Prostate gland (tissue), 2 donors: Measurements from ENCODE around the gene ENO2.

Experiments
- POLR2AphosphoS5 ChIP-seq: sonication (generic); formaldehyde crosslinking; IDR thresholded peaks from one replicate; pipeline ENCODE4 v1.6.1; 2017; ENCODE audit warnings: antibody characterized with exemption
- TF ChIP-seq, protein P1 (sequence below), 4 experiments: fragments of 200-600 bp in 2 of 4; fragments of 450-650 bp in 2 of 4; sonication (generic) in 2 of 4; IDR thresholded peaks; 1 replicate in 3 of 4; 2 replicates in 1 of 4; pipeline ENCODE4 v1.5.1; 2016 to 2019; ENCODE audit warnings: antibody characterized with exemption in 4 of 4, mild to moderate bottlenecking in 2 of 4, moderate library complexity in 2 of 4

DNA sequence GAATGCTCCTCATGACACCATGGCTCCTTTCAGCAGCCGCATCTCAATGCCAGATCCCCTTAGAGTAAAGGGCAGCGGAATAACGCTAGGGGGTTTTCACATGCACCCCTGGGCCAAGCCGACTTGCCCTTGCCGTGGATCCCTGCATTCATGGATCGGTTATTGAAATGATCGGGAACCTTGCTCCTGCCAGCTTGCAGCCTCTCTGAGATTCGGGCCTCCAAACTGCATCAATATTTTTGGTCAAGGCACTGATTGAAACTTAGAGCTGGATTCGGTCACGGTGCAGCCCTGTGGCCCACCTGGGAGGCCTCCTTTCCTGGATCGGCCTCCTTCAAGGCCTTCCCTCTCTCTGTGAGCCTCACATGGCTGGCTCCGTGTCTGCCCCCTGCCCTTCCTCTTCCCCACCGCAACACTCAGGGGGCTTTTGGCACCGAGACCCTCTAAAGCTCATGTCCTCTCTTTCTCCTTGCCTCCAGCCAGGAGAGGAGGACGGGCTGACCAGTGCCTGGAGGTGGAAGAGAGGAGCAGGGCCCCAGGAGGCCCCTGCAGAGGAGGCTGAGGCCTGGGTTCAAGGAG is 38.6 kb downstream of the ENO2 start:
- TF ChIP-seq, protein P1, sequence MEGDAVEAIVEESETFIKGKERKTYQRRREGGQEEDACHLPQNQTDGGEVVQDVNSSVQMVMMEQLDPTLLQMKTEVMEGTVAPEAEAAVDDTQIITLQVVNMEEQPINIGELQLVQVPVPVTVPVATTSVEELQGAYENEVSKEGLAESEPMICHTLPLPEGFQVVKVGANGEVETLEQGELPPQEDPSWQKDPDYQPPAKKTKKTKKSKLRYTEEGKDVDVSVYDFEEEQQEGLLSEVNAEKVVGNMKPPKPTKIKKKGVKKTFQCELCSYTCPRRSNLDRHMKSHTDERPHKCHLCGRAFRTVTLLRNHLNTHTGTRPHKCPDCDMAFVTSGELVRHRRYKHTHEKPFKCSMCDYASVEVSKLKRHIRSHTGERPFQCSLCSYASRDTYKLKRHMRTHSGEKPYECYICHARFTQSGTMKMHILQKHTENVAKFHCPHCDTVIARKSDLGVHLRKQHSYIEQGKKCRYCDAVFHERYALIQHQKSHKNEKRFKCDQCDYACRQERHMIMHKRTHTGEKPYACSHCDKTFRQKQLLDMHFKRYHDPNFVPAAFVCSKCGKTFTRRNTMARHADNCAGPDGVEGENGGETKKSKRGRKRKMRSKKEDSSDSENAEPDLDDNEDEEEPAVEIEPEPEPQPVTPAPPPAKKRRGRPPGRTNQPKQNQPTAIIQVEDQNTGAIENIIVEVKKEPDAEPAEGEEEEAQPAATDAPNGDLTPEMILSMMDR (IDR thresholded peaks at IDR 0.05), result no peak
- TF ChIP-seq POLR2AphosphoS5, result no peak
